Measurements from ENCODE around the gene PNPLA7. TPM values are rescaled to one million over a fixed set of nuclear protein-coding genes. Genes with fewer than 3 reads are reported as not detected.

The PNPLA7 gene
- total and polyA plus RNA-seq, 10 of the 15 experiments (the other 5 are each of a cell fraction or from before 2014, with no cell fraction given), result 0.04 to 0.85 (median 0.19) TPM; not detected in 1

GRCh38 chr9:137465000-137465719 is 85.0 kb downstream of the PNPLA7 start:
- RAD21 ChIA-PET (ENCODE audit: unreplicated experiment), result no interaction called here
- no peak overlapping the region for H3K9ac ChIP-seq (ENCODE audit: control insufficient read depth, insufficient read depth, low read length)
- no peak for FAIRE-seq
- no peaks in the 10 kb centered on the region for H3K27me3 ChIP-seq (replicated peaks in 1 of 2; ENCODE audit: control insufficient read depth in 2 of 2, insufficient read depth in 2 of 2, low read length in 1 of 2)
- no peaks in the 10 kb centered on the region for H4K20me1 ChIP-seq (ENCODE audit: control insufficient read depth, insufficient read depth)
- H3K4me3 ChIP-seq, result no peak overlapping the region
- SMC1A ChIA-PET (ENCODE audit: uncharacterized antibody, unreplicated experiment), result no interaction called here
- intact Hi-C loops (cut with micrococcal nuclease; ENCODE audit: unreplicated experiment), result loop anchor here (10.0 kb wide), 1 partner anchor 60 kb away; no protein-coding TSS in a partner anchor
- H2AFZ ChIP-seq (ENCODE audit: control insufficient read depth, low read depth, low read length), result no peak overlapping the region
- H3K79me2 ChIP-seq (ENCODE audit: control insufficient read depth, insufficient read depth, low read length), result no peaks in the 10 kb centered on the region
- WGBS (ENCODE audit: insufficient coverage, insufficient replicate concordance, low lambda C conversion rate, missing lambda C conversion rate), result 60% methylated on average over 23 of the region's 23 CpGs
- H3K36me3 ChIP-seq (ENCODE audit: control insufficient read depth in 2 of 2, insufficient read depth in 2 of 2, low read length in 1 of 2), result no peaks in the 10 kb centered on the region
- POLR2A ChIA-PET, result no interaction called here
- in situ Hi-C loops (cut with MboI), result no loop called here
- ATAC-seq, result no peak
- no peaks in the 10 kb centered on the region for H3K9me3 ChIP-seq (replicated peaks; ENCODE audit: control insufficient read depth, insufficient read depth, low read length)
- CTCF ChIA-PET, result no interaction called here
- no peak overlapping the region for H3K4me2 ChIP-seq (ENCODE audit: control insufficient read depth, insufficient read depth)
- no peak for TF ChIP-seq GATAD2B (conservative IDR thresholded peaks at IDR 0.05; ENCODE audit: low read depth)
- TF ChIP-seq SUPT20H (IDR thresholded peaks at IDR 0.05; ENCODE audit: borderline replicate concordance, control insufficient read depth, low read depth, low read length), result no peak
- no peak for TF ChIP-seq ESRRA (IDR thresholded peaks at IDR 0.05; ENCODE audit: low read length)
- TF ChIP-seq GABPA (IDR thresholded peaks at IDR 0.05; ENCODE audit: low read depth), result no peak
- TF ChIP-seq CBX5 (IDR thresholded peaks at IDR 0.05; ENCODE audit: low read depth), result no peak
- TF ChIP-seq DPF2 (IDR thresholded peaks at IDR 0.05), result no peak
- TF ChIP-seq MYB (IDR thresholded peaks at IDR 0.05; ENCODE audit: borderline replicate concordance, low read depth, low read length), result no peak
- H3K27ac ChIP-seq (ENCODE audit: control insufficient read depth, insufficient read depth), result no peak overlapping the region
- peaks cover 14% of the 10 kb centered on the region; the same call in 1 of the 2 replicates for H3K4me1 ChIP-seq (ENCODE audit: control insufficient read depth, insufficient read depth, low read length)
- DNase-seq (ENCODE audit: low read depth, low spot score), result no peak
- BruUV-seq (replicated peaks), result no TSS peak

Data from GM12878 (cell line).